ENCODE measurements around the gene NEDD4L.

DNA sequence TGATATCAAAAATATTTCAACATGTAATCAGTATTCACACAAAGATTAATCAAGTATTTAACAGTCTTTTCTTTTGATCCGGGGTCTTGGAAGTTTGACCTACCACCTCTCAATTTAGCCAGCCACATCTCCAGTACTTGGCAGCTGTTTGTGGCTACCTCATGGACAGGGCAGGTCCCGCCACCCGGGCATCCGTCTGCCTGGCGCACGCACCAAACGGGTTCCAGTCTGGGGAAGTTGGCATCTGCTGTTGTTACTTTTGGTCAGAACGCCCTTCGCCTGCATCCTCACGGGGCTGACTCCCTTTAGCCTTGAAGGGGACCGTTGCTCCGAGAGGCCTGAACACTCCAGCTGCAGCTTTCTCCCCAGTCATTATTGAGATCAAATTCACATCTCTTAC is 81.7 kb downstream of the NEDD4L start:
- TF ChIP-seq, protein P1, sequence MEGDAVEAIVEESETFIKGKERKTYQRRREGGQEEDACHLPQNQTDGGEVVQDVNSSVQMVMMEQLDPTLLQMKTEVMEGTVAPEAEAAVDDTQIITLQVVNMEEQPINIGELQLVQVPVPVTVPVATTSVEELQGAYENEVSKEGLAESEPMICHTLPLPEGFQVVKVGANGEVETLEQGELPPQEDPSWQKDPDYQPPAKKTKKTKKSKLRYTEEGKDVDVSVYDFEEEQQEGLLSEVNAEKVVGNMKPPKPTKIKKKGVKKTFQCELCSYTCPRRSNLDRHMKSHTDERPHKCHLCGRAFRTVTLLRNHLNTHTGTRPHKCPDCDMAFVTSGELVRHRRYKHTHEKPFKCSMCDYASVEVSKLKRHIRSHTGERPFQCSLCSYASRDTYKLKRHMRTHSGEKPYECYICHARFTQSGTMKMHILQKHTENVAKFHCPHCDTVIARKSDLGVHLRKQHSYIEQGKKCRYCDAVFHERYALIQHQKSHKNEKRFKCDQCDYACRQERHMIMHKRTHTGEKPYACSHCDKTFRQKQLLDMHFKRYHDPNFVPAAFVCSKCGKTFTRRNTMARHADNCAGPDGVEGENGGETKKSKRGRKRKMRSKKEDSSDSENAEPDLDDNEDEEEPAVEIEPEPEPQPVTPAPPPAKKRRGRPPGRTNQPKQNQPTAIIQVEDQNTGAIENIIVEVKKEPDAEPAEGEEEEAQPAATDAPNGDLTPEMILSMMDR (IDR thresholded peaks at IDR 0.05) = no peak
- no peak for TF ChIP-seq POLR2A (IDR thresholded peaks at IDR 0.05)

Measured in testis (tissue), 2 donors.